Esophagus muscularis mucosa (tissue), 3 donors: ENCODE results near the gene RNASEH1.

Source experiments
- CTCF ChIP-seq, 3 experiments: fragments of 200-600 bp in 2 of 3; fragments of 450-650 bp in 1 of 3; sonication (generic) in 2 of 3; IDR thresholded peaks; one replicate each; pipeline ENCODE4 v1.5.1; 2017 to 2019; ENCODE audit warnings: antibody characterized with exemption in 3 of 3, mild to moderate bottlenecking in 2 of 3, moderate library complexity in 1 of 3
- POLR2A ChIP-seq: fragments of 450-650 bp; IDR thresholded peaks from one replicate; pipeline ENCODE4 v1.6.1; 2017; ENCODE audit warnings: antibody characterized with exemption, moderate library complexity, mild to moderate bottlenecking, low read depth

- TF ChIP-seq CTCF (IDR thresholded peaks at IDR 0.05) (no peak), POLR2A (no peak)
Measured at GRCh38 chr2:3606370-3607201, 48.5 kb upstream of the RNASEH1 start.
